Pancreas (tissue), 10 donors: ENCODE results near the gene SPATA13. TPM values are rescaled to one million over a fixed set of nuclear protein-coding genes. Genes with fewer than 3 reads are reported as not detected.

Experiments
- ATAC-seq, 4 donors: fragments of 200-7000 bp; cut with Tn5 transposase; one replicate each; pipeline versions ENCODE4 v1.8.0 to v1.9.1; 2020; ENCODE audit warnings: mild to moderate bottlenecking in 4 of 4, moderate library complexity in 4 of 4
- DNase-seq, 6 donors: peaks; one replicate each; pipeline ENCODE4 v3.0.0-alpha.2; 2020
- FAIRE-seq: peaks from 2 replicates; lab custom pipeline; 2012; peaks lifted over from hg19 to GRCh38; lab: Jason Lieb, UNC
- H3K27ac ChIP-seq, 4 donors: fragments of 200-600 bp; sonication (generic); 1 replicate in 3 of 4; 2 replicates in 1 of 4; pipeline versions ENCODE4 v1.5.0 to v1.8.0; 2020
- H3K27me3 ChIP-seq, 4 donors: fragments of 200-600 bp; one replicate each; pipeline ENCODE4 v1.8.0; 2021
- H3K36me3 ChIP-seq, 3 donors: fragments of 200-600 bp; sonication (generic) in 1 of 3; one replicate each; pipeline versions ENCODE4 v1.5.0 to v1.8.0; 2020 to 2021
- H3K4me1 ChIP-seq, 3 donors: fragments of 200-600 bp; one replicate each; pipeline ENCODE4 v1.8.0; 2021
- H3K4me3 ChIP-seq, 4 donors: fragments of 200-600 bp; sonication (generic) in 2 of 4; one replicate each; pipeline versions ENCODE4 v1.5.0 to v1.8.0; 2020 to 2021
- H3K9me3 ChIP-seq, 4 donors: fragments of 200-600 bp; one replicate each; pipeline ENCODE4 v1.8.0; 2021
- CTCF ChIP-seq, 4 donors: fragments of 200-600 bp; sonication (generic) in 3 of 4; IDR thresholded peaks; one replicate each; pipeline versions ENCODE4 v1.5.0 to v1.8.0; 2021; ENCODE audit warnings: antibody characterized with exemption in 4 of 4
- WGBS, 2 donors: extraction: QIAGEN DNeasy Blood & Tissue Kit; methylation state at CpG; one replicate each; pipeline ENCODE4 v1.1.7; 2013; 5-methylcytosine and 5-hydroxymethylcytosine counted together
- intact Hi-C, 3 donors: fragments of 100-400 bp; cut with DNase I; formaldehyde crosslinking; loops; one replicate each; pipeline versions ENCODE4 v1.11.1 to v1.14.2; 2022
- polyA plus RNA-seq, 2 donors: library from polyadenylated mRNA; stranded (reverse); fragments of 200-250 nt; gene quantifications; one replicate each; pipeline ENCODE4 v1.2.3, GENCODE V29; 2013
- total RNA-seq, 6 donors: library from RNA; stranded (reverse); fragmentation: NEBNext Ultra II Directional in 4 of 6; extraction: Animal tissue kit (Norgen Biotek cat#: 25700) in 4 of 6; gene quantifications; one replicate each; pipeline versions ENCODE4 v1.2.1 to v1.2.4, GENCODE V29; 2021 to 2023
- donor health status: healthy with polysubstance abuse.
- donor health status: DM: no; HTN: no; CAD: no; lungs with moderate emphysema.
- donor health status: DM: no; HTN: no; CAD: no.
- donor health status: control.
- donor health status: control.
- donor health status: Bipolar disorder and iron deficiency.
- donor health status: DM: yes; HTN: yes; CAD: no.
- donor health status: DM: no; HTN: no; CAD: no.
- donor health status: DM: no; HTN: no; CAD: no.
- donor health status: DM: yes; HTN: yes; CAD: no.

The SPATA13 gene
- total and polyA plus RNA-seq, 8 donors = 38.1 to 71.2 (median 53.9) TPM

GRCh38 chr13:24153979-24154701 is 6.4 kb upstream of the SPATA13 start:
- Histone ChIP-seq H3K27me3 (no peaks in the 10 kb centered on the region), H3K9me3 (no peaks in the 10 kb centered on the region), H3K4me3 (no peak overlapping the region), H3K4me1 (peaks cover 0 to 17% (median 10%) of the 10 kb centered on the region in 3 donors), H3K36me3 (no peaks in the 10 kb centered on the region), H3K27ac (peak overlapping the region in 2 of 4 donors; percentile 6 to 31)
- intact Hi-C loops = no loop called here
- DNase-seq (peak in 1 of 6 donors; percentile 36), FAIRE-seq (no peak), ATAC-seq (peak; percentile 69 to 89 (median 86))
- no peak for TF ChIP-seq CTCF (IDR thresholded peaks at IDR 0.05)
- 60 to 64% methylated on average over 5 of the region's 5 CpGs for WGBS, 2 donors

DNA sequence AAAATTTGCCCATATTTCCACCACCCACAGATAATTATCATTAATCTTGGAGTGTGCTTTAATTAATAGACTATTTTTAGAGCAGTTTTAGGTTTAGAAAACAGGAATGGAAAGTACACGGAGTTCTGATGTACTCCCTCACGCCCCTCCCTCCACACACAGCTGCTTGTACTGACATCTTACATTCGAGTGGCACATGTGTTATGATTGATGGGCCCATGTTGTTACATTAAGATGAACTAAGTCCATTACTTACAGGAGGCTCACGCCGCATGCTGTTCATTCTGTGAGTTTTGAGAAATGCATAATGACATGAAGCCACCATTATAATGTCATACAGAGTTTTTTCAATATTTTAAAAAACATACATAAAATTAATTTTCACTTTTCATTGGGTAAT is 1.2 kb upstream of the SPATA13 start:
- FAIRE-seq (no peak), ATAC-seq (no peak)
- intact Hi-C loops = no loop called here

DNA sequence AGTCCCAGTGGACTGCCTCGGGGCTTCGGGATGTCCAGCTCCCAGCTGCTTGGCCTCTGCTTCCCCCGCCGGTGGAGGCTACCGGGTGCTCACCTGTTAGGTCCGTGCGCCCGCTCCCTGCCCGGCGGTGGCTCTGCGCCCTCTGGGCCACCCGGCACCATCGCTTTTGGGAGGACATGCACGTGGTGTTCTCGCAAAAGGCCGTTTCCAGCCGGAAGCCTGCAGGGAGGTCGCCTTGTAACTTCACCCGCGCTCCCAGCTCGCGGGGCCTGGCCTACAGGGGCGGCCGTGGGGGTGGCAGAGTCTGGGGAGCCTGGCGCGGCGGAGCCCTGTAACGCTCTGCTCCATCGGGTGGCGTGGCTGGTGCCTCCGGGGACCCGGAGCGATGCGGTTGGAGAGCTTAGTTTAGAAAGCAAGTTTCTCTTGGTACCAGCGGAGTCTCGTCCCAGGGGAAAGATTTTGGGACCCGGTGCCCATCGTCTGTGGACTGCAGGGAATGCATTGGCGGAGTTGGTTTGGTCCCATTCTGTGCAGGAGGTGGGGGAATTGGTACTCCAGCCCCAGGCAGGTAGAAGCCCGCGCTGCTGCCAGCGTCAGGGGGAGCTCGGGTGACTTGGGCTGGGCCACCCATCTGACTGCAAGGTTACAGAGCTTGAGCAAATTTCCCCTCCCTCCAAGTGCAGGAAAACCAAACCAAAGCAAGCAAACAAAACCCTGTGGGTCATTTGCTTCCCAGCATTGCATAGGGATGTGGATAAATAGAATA is 673 bp downstream of the SPATA13 start:
- Histone ChIP-seq H3K4me3 (peak overlapping the region; percentile 84 to 100 (median 86)), H3K4me1 (peaks cover 19 to 29% (median 21%) of the 10 kb centered on the region in 3 donors), H3K36me3 (peaks cover 0 to 13% (median 0%) of the 10 kb centered on the region in 3 donors), H3K9me3 (no peaks in the 10 kb centered on the region), H3K27ac (peak overlapping the region; percentile 96 to 99 (median 98)), H3K27me3 (no peaks in the 10 kb centered on the region)
- ATAC-seq = peak; percentile 57 to 71 (median 63)
- FAIRE-seq = no peak
- intact Hi-C loops = loop anchor here (10.0 kb wide), 2 partner anchors 54 to 86 kb away; no protein-coding TSS in a partner anchor
- TF ChIP-seq CTCF (IDR thresholded peaks at IDR 0.05) = no peak
- peak; percentile 70 to 91 (median 80) for DNase-seq
- 0% methylated on average over 41 to 43 of the region's 43 CpGs for WGBS, 2 donors

More for the DNA sequence above, 1.2 kb upstream of the SPATA13 start:
- Histone ChIP-seq H3K27ac (peak overlapping the region in 3 of 4 donors; percentile 96 to 99 (median 98)), H3K4me1 (peaks cover 10 to 24% (median 23%) of the 10 kb centered on the region in 3 donors), H3K9me3 (no peaks in the 10 kb centered on the region), H3K36me3 (no peaks in the 10 kb centered on the region), H3K4me3 (no peak overlapping the region), H3K27me3 (no peaks in the 10 kb centered on the region)
- TF ChIP-seq CTCF (IDR thresholded peaks at IDR 0.05) = no peak
- WGBS, 2 donors = 66 to 70% methylated on average over 5 of the region's 5 CpGs
- no peak for DNase-seq

GRCh38 chr13:24161980-24162525 is 1.5 kb downstream of the SPATA13 start:
- 5 to 11% methylated on average over 12 of the region's 12 CpGs for WGBS, 2 donors
- H3K9me3 ChIP-seq = no peaks in the 10 kb centered on the region
- H3K27ac ChIP-seq = peak overlapping the region; percentile 96 to 99 (median 98)
- no peaks in the 10 kb centered on the region for H3K27me3 ChIP-seq
- ATAC-seq (peak; percentile 8 to 25 (median 20)), FAIRE-seq (no peak), DNase-seq (peak in 5 of 6 donors; percentile 45 to 68 (median 65))
- intact Hi-C loops = loop anchor here (10.0 kb wide), 2 partner anchors 53 to 87 kb away; no protein-coding TSS in a partner anchor
- TF ChIP-seq CTCF (IDR thresholded peaks at IDR 0.05) = no peak
- peaks cover 19 to 30% (median 21%) of the 10 kb centered on the region in 3 donors for H3K4me1 ChIP-seq
- peaks cover 0 to 22% (median 0%) of the 10 kb centered on the region in 3 donors for H3K36me3 ChIP-seq
- H3K4me3 ChIP-seq = peak overlapping the region; percentile 84 to 100 (median 86)
